Measurements from ENCODE around the gene UBQLN1. TPM values are rescaled to one million over a fixed set of nuclear protein-coding genes. Genes with fewer than 3 reads are reported as not detected.

UBQLN1 gene
- total and polyA plus RNA-seq, 9 of the 15 experiments (the other 6 are each of a cell fraction or from before 2014, with no cell fraction given), result 7.5 to 120 (median 52.8) TPM

DNA sequence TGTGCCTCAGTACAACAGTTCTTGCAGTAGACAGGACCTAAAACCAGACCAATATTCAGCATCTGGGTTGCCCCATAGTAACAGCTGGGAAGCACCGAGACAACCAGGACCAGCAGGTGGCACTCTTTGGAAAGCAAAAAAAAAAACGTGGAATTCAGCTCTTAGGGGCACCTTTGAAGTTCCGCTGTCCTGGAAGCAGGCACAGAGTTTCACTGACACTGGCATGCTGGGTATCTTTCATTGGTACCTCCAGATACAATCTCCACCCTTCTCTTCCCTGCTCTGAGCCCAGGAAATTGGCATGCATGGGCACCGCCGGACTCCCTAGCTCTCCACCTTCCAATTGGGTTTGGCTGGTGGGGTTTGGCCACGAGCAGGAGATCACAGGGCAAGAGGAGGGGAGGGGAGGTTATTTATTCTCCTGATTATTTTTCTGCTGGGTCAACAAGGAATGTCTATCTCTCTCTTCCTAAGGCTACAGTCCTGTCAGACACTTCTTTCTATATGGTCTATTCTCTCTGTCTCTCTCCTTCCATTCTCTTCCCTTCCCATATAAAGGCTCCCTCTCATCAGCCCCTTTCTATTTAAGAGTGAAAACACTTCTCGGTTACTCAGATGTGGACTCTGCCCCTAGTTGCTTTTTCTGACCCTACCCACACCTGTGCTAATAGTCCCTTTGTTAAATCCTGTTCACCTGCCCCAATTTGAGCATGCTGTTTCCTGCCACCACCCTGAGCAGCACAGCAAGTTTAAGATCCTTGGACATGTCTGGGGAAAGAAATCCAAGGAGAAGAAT lies 86.7 kb downstream of the UBQLN1 start (continued):
- TF ChIP-seq, protein P1, sequence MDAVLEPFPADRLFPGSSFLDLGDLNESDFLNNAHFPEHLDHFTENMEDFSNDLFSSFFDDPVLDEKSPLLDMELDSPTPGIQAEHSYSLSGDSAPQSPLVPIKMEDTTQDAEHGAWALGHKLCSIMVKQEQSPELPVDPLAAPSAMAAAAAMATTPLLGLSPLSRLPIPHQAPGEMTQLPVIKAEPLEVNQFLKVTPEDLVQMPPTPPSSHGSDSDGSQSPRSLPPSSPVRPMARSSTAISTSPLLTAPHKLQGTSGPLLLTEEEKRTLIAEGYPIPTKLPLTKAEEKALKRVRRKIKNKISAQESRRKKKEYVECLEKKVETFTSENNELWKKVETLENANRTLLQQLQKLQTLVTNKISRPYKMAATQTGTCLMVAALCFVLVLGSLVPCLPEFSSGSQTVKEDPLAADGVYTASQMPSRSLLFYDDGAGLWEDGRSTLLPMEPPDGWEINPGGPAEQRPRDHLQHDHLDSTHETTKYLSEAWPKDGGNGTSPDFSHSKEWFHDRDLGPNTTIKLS (IDR thresholded peaks at IDR 0.05; ENCODE audit: borderline replicate concordance, low read depth), result no peak
- TF ChIP-seq, protein P2, sequence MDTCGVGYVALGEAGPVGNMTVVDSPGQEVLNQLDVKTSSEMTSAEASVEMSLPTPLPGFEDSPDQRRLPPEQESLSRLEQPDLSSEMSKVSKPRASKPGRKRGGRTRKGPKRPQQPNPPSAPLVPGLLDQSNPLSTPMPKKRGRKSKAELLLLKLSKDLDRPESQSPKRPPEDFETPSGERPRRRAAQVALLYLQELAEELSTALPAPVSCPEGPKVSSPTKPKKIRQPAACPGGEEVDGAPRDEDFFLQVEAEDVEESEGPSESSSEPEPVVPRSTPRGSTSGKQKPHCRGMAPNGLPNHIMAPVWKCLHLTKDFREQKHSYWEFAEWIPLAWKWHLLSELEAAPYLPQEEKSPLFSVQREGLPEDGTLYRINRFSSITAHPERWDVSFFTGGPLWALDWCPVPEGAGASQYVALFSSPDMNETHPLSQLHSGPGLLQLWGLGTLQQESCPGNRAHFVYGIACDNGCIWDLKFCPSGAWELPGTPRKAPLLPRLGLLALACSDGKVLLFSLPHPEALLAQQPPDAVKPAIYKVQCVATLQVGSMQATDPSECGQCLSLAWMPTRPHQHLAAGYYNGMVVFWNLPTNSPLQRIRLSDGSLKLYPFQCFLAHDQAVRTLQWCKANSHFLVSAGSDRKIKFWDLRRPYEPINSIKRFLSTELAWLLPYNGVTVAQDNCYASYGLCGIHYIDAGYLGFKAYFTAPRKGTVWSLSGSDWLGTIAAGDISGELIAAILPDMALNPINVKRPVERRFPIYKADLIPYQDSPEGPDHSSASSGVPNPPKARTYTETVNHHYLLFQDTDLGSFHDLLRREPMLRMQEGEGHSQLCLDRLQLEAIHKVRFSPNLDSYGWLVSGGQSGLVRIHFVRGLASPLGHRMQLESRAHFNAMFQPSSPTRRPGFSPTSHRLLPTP (IDR thresholded peaks at IDR 0.05; ENCODE audit: borderline replicate concordance, extremely low read depth, insufficient read length), result no peak
- TF ChIP-seq ZNF174 (CRISPR knock-in tag; IDR thresholded peaks at IDR 0.05), result no peak
- no peak for TF ChIP-seq NFRKB (IDR thresholded peaks at IDR 0.05; ENCODE audit: low read depth)
- no peak for TF ChIP-seq KAT7 (CRISPR knock-in tag; IDR thresholded peaks at IDR 0.05; ENCODE audit: borderline replicate concordance)
- TF ChIP-seq ETV6 (IDR thresholded peaks at IDR 0.05; ENCODE audit: borderline replicate concordance in 1 of 2, low read depth in 2 of 2, low read length in 1 of 2), result no peak
- TF ChIP-seq ETV6 (CRISPR knock-in tag; IDR thresholded peaks at IDR 0.05; ENCODE audit: borderline replicate concordance), result no peak
- TF ChIP-seq ZNF184 (CRISPR knock-in tag; IDR thresholded peaks at IDR 0.05), result no peak
- TF ChIP-seq RAD21 (CRISPR knock-in tag; conservative IDR thresholded peaks at IDR 0.05 in 1 of 2, IDR thresholded peaks at IDR 0.05 in 1 of 2), result peak; percentile 25 to 65; a peak in 2 of 4 replicates
- no peak for TF ChIP-seq DDX20 (tag; IDR thresholded peaks at IDR 0.05; ENCODE audit: low read depth)
- no peak for TF ChIP-seq ZSCAN29 (IDR thresholded peaks at IDR 0.05)
- TF ChIP-seq, protein P3, sequence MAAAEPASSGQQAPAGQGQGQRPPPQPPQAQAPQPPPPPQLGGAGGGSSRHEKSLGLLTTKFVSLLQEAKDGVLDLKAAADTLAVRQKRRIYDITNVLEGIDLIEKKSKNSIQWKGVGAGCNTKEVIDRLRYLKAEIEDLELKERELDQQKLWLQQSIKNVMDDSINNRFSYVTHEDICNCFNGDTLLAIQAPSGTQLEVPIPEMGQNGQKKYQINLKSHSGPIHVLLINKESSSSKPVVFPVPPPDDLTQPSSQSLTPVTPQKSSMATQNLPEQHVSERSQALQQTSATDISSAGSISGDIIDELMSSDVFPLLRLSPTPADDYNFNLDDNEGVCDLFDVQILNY (CRISPR knock-in tag; IDR thresholded peaks at IDR 0.05), result no peak
- TF ChIP-seq, protein P4, sequence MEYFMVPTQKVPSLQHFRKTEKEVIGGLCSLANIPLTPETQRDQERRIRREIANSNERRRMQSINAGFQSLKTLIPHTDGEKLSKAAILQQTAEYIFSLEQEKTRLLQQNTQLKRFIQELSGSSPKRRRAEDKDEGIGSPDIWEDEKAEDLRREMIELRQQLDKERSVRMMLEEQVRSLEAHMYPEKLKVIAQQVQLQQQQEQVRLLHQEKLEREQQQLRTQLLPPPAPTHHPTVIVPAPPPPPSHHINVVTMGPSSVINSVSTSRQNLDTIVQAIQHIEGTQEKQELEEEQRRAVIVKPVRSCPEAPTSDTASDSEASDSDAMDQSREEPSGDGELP (CRISPR knock-in tag; IDR thresholded peaks at IDR 0.05; ENCODE audit: borderline replicate concordance), result peak; percentile 70
- TF ChIP-seq ZSCAN32 (CRISPR knock-in tag; IDR thresholded peaks at IDR 0.05), result no peak
- TF ChIP-seq SPI1 (IDR thresholded peaks at IDR 0.05; ENCODE audit: borderline replicate concordance, low read depth, low read length), result no peak
- no peak for TF ChIP-seq KHSRP (IDR thresholded peaks at IDR 0.05)
- TF ChIP-seq SAP30 (IDR thresholded peaks at IDR 0.05; ENCODE audit: borderline replicate concordance, insufficient read depth, low read depth, low read length, poor library complexity, severe bottlenecking), result no peak
- no peak for TF ChIP-seq NCOR1 (IDR thresholded peaks at IDR 0.05)
- no peak for TF ChIP-seq ZNF586 (CRISPR knock-in tag; conservative IDR thresholded peaks at IDR 0.05)
- peak; percentile 86 for TF ChIP-seq ZNF384 (IDR thresholded peaks at IDR 0.05; ENCODE audit: low read depth, low read length)
- TF ChIP-seq SRSF7 (optimal IDR thresholded peaks at IDR 0.05; ENCODE audit: low read depth, low read length), result no peak
- TF ChIP-seq ZC3H8 (IDR thresholded peaks at IDR 0.05), result no peak

Data from K562 (cell line).